Tibial nerve (tissue), 4 donors: ENCODE results near the gene ANO9.

Source experiments
- CTCF ChIP-seq, 5 experiments: fragments of 200-600 bp in 3 of 5; fragments of 450-650 bp in 2 of 5; sonication (generic) in 3 of 5; IDR thresholded peaks; one replicate each; pipeline ENCODE4 v1.5.1; 2016 to 2019; ENCODE audit warnings: antibody characterized with exemption in 5 of 5, mild to moderate bottlenecking in 3 of 5, moderate library complexity in 2 of 5
- EP300 ChIP-seq, 2 donors: sonication (generic); formaldehyde crosslinking; IDR thresholded peaks; one replicate each; pipeline ENCODE4 v1.6.1; 2017; ENCODE audit warnings: antibody characterized with exemption in 2 of 2, mild to moderate bottlenecking in 1 of 2
- POLR2A ChIP-seq, 2 donors: fragments of 450-650 bp; IDR thresholded peaks; one replicate each; pipeline ENCODE4 v1.6.1; 2017; ENCODE audit warnings: antibody characterized with exemption in 2 of 2, mild to moderate bottlenecking in 2 of 2, moderate library complexity in 2 of 2

- TF ChIP-seq POLR2A (IDR thresholded peaks at IDR 0.05) (no peak), CTCF (IDR thresholded peaks at IDR 0.05) (no peak), EP300 (IDR thresholded peaks at IDR 0.05) (no peak)
These were observed 19.6 kb downstream of the ANO9 start for GRCh38 chr11:422249-422656.
